ENCODE results near the gene HSD3B2.

HSD3B2 gene

DNA sequence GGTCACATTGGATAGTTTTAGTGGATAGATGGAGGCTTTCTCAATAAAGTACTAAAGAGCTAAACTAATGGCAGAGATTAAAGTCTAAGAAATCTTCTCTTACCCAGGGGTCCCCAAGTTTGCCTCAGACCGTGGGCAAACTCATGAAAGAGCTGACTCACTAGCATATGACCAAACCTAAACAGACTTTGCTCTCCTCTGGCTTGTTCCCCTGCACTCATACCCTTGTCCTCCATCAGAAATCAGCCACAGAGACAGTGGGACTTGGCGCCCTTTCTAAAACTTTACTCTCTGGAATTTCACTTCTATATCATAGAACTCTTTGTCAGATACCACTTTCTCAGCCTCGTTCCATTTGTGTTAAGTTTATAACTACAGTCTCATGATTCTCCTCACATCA is 17.0 kb upstream of the HSD3B2 start:
- DNase-seq: no peak

DNA sequence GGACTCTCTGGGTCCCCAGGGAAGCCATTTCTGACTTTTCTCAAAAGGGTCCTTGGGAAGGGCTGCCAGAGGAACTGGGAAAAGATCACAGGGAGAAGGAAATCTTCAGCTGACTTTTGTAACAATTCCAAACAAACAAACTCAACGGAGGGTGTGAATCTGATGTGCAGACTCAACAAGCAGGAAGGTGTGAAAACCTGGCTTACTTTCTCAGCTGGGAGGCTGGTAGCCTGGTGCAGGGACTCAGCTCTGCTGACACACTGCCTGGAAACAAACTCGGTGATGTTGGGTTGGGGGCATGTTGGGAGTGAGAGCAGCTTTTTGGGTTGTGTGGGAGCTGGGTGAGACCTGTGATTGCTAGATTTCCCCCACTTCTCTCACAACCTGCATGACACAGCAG is 10.2 kb upstream of the HSD3B2 start:
- DNase-seq: no peak

DNA sequence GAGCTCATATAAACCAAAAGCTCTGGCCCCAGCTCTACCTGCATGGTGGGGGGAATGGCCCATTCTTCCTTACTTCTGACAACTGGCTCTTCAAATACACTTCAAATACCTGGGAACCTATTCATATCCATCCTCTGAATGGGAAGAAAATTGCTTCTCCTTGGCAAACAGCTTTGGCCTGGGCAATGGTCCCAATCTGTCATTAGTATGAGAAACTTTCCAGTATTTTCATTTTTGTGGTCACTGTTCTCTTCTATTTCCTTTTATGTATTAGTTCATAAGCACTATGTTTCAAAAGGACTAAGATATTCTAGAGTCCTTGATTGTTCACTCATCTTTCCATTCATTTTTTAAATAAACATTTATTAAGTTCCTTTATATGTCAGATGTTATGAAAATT is 5.2 kb upstream of the HSD3B2 start:
- DNase-seq: peak; percentile 48

DNA sequence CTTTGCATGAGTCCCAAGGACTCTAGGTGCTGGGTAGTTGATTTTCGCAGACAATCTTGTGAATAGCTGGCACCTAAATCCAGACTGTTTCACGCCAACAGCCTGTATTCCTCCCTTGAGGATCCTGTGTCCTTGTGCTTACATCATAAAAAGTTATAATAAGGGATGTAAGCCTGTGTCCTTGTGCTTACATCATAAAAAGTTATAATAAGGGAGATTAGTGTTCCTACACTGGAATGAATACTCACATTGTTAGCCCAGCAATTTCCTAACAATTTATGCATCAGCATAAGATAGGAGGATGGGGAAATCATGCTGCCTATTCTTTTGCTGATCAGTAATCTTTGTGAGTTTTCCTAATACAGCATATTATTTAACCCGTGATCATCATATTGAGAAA is 4.0 kb upstream of the HSD3B2 start:
- DNase-seq: no peak

DNA sequence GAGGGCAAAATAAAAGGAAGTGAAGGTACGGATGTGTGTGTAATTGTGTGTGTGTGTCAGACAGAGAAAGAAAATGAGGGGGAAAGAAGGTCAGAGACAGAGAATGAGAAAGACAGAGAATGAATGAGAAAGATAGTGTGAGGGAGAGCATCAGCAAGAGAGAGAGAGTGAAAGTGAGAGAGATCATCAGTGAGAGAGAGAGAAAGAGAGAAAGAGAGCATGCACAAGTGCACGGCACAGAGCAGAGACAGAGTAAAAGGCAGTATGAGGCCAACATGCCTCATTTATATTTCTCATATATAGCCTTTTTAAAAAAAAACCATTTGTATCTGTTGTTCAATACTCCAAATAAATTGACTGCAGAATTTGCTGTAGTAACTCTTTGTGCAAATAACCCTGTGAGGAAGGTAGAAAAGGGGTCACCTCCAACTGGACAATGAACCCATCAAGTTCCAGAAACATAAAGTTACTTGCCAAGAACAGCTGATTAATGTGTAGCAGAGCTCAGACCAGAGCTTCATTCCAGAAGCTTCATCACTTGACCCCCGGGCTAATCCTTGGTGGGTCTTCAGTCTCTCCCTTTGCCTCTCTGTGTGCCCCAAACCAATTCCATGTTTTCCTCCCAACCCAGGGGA is 1.2 kb downstream of the HSD3B2 start:
- no peak for DNase-seq

DNA sequence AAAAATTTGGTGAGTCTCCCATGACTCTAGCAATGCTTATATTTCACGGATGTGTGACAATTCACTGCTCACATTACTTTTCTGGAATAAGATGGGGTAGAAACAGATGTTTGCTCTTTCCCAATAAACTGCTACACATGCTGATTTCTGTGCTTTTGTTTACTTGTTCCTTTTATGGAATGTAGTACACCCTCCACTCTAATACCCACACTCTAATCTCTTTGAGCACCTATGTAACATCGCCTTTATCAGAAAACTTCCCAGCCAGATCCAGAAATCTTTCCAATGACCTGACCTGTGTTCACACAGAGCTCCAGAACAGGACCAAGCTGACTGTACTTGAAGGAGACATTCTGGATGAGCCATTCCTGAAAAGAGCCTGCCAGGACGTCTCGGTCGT is 4.2 kb downstream of the HSD3B2 start:
- no peak for DNase-seq

DNA sequence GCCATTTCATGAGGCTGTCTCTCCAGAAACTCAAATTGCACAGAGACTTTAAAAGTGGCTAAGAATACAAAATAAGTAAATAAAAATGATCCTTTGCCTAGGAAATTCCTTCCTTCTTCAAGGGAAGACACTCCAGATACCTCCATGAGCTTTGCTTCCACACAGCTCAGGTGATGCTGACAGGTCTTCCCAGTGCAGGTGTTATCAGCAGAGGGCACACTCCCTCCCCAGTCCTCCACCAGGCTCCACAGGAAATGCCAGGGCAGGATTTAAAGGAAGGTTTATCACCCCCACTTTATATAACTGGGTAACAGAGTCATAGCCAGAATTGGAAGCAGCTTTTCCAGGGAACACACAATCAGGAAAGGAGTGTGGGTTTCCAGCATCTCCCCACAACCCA is 5.7 kb downstream of the HSD3B2 start:
- no peak for DNase-seq

DNA sequence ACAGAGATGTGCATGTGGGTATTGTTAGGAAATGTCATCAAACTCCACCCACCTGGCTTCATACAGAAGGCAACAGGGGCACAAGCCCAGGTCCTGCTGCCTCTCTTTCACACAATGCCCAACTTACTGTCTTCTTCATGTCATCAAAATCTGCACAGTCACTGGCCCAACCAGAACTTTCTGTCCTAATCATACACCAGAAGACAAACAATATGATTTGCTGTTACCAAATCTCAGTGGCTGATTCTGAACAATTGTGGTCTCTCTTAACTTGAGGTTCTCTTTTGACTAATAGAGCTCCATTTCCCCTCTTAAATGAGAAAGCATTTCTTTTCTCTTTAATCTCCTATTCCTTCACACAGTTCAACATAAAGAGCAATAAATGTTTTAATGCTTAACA is 7.7 kb downstream of the HSD3B2 start:
- DNase-seq: no peak

DNA sequence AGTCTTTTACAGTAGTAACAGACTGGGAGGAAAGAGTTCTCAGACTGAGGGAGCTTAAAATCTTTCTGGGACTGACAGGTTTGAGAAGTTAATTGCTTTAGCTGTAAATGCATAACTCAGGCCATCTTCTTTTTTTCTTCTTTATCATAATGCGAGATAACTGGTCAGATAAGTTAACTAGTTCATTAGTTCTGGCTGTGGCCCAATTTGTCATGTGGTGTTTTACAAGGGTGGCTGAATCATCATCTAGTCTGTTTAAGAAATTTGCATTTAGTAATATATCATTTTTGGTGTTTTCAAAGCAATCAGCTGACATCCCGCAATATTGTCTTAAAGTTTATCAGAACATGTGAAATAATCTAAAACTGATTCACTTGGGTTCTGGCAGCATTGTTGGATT is 14.0 kb downstream of the HSD3B2 start:
- DNase-seq: no peak

DNA sequence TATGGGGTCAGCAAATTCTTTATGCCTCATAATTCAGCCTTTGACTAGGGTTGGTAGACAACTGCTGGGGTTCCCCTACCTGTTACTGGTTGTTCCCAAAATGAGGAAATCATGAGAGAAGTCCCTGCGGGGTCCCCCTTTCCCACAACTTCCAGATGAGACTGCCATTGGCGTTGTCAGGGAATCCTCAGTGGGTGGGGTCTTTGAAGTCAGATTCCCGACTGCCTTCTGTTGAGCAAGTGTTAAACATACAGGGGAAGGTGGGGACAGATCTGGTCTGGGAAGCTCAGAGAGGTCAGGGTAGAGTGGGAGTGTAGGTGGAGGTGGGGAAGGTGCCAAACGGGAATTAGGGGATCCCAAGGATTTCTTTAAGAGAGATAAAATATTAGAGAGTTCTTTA is 14.7 kb downstream of the HSD3B2 start:
- DNase-seq: no peak

DNA sequence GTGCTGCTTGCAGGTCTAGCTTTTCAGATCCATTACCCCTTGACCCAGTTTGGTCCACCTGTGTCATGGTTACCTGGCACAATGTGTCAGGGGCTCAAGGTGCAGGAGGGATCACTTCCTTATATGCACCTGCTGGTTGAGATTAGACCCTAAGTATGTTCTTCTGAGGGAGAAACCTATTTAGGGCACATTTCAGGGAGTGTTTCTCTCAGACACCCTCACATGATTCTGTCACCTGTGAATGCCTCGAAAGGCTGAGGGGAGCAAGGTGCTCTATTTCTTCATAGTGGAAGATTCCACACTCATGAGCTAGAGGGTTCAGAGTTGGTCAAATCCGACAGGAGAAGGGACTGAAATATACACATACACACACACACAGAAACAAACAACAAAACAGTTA is 15.5 kb downstream of the HSD3B2 start:
- no peak for DNase-seq

DNA sequence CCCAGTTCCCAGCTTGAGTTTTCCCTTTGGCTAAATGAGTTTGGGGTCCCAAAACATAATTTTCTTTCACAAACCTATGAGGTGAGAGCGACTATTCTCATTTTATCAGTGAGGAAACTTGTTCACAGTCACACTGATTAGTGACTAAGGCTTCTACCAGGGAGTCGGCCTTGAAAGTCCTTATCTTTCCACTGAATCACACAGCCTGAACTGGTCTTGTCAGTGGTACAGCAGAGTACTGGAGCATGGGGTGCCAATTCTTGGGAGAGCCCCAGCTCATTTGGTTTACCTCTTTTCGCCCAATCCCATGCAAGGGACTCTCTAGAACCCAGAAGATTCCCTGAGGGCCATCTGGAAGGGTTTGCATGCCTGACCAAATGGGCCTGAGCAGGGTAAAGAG is 16.9 kb downstream of the HSD3B2 start:
- DNase-seq: no peak

DNA sequence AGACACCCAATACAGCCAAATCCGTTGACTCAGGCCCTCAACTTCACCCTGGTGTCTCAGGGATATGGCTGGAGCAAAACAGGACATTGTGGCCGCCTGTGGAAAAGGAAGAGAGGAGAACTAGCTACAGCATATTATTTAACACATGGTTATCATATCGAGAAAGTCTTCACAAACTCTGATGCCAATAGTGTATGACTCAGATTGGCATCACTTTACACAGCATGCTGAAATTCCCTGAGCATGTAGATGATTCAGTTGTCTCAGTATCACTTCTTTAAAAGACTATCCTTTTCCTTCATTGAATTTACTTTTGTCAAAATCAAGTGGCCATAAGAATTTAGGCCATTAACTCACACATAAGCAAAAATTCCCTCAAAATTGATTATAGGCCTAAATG is 20.1 kb downstream of the HSD3B2 start:
- DNase-seq: no peak

DNA sequence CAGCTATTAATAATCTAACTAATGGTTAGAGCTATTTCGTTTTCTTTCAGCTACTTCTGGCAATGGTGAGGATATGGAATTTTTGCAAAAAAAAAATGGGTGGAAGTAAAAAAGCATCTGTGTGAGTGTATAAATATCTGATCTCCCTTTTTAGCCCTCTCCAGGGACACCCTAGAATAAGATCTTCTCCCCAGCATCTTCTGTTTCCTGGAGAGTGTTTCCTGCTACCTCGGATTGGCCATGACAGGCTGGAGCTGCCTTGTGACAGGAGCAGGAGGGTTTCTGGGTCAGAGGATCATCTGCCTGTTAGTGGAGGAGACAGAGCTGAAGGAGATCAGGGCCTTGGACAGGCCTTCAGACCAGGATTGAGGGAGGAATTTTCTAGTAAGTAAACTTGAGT is 23.8 kb downstream of the HSD3B2 start:
- DNase-seq: no peak

DNA sequence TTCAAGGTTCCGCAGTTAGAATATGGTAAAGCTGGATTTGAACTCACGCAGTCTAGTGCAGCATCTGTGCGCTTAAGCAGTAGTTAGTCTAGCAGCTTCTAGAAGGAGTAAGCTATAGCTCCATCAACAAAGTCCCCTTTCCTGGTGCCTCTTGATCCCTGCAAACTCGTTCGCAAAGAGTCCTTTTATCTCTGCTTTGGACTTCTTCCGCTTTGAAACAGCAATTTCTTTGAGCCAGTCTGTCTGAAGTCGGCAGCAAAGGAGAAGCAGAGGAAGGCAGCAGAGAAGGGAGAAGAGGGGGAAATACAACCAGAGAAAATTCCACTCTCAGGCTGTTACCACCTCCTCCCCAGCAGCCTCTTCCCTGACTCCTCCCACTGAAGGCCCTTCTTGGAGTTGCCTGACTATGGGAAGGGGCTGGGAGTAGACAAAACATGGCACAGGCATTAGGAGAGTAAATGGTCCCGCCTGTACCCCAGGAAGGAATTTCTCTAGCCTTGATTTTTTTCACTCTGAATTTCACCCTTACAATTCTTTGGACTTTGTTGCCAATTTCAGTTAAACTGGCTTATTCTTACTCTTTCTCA is 25.9 kb downstream of the HSD3B2 start:
- DNase-seq: no peak

DNA sequence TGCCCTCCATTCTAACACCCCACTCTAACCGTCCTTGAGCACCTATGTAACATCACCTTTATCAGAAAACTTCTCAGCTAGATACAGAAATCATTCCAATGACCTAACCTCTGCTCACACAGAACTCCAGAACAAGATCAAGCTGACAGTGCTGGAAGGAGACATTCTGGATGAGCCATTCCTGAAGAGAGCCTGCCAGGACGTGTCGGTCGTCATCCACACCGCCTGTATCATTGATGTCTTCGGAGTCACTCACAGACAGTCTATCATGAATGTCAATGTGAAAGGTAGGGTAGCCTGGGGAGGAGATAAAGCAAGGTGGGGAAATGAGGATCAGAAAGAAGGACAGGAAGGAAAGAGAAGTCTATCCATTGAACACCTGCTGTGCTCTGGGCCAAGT is 27.8 kb downstream of the HSD3B2 start:
- DNase-seq: no peak

DNA sequence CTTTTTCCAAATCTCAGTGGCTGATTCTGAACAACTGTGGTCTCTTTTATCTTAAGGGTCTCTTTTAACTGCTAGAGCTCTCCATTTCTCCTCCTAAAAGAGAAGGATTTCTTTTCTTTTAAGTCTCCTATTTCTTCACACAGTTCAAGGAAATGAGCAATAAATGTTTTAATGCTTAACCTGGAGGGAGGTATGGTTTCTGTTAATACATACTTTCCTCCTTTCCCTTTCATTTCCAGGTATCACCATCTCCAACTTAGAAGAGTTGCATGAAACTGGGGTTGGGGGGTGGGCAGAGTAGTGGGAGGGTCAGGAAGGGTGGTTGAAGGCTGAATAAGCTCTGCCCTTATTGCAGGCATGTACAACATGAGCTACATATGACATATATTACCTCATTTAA is 31.4 kb downstream of the HSD3B2 start:
- DNase-seq: no peak

DNA sequence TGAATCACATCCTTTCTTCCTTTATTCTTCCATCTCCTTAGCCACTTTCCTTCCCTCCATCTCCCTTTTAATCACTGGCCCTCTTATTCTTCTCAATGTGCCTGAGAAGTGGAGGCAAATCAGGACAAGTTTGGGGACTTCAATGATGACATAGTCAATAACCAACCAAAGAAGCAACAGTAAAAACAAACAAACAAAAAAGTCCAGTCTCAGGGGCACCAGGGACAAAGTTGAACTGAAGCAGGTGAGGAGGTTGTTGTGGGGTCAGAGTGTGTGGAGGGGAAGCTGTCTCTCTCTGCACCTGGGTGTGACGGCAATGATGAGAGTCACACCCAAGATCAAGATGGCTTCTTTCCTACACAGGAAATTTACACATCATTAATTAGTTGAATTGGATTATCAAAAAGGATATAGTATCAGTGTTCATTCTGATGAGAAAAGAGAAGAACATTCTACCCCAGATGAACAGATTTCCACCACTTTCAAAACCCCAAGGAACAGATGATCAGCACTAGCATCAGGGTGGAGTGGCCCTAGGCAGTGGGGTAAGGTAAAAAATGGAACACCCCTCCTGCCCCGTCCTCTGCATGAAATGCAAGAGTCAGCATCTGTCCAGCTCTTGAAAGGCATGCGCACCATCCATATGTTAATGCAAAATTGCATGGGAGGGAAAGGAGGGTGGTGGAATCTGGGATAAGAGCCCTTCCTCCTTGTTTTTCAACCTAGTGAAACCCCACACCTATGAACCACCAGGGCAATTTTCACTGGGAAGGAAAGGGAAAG is 32.6 kb downstream of the HSD3B2 start:
- no peak for DNase-seq

DNA sequence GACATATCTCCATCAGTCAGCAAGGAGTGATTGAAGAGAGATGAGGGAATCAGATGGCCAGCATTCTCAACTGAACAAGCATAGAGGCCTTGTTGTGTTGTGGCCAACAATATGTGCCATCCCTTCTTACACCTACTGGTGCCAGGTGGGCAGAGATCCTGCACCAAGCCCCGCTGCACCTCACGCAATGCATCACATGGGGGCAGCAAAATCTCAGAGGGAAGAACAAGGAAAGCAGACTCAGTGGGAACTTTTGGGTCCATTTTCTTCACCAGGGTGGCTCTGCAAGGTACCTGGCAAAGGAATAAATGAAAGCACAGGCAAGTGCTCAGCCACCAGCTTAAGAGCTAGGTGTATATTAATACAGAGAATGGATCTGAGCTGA is 33.2 kb downstream of the HSD3B2 start:
- no peak for DNase-seq

DNA sequence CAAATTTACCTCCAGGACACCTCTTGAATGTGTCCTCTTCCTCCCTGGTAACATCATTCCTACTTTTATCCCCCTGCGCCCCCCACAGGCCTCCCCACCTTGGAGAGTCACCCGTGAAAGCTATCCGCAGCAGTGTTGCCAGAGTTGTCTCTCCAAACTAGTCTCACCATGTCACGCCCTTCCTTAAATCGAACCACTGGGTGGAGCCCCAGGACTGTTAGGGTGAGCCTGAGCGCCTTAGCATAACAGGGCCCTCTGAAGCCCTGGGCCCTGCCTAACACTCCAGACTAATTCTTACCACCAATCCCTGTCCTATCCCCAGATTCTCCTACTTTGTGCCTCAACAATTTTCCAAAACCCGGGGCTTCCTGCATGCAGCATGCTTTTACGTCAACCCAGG is 35.0 kb downstream of the HSD3B2 start:
- DNase-seq: no peak

DNA sequence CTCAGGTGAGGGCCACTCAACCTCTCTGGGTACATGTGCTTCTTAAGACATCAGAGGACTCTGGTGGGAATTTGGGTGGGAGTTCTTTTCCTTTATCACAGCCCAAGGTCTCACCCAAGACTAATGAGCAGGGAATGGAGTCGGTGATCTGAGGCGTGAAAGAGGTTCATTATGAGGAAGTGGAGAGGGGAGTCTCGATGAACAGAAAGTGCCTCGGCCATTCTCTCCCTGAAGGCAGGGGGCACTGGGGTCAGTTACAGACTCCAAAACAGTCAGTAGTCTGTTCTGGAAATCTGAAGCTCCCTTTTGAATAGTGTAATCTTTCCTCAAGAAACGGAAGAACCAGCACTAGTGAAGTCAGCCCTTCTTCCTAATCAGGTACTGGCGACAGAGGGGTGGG is 36.2 kb downstream of the HSD3B2 start:
- DNase-seq: no peak

DNA sequence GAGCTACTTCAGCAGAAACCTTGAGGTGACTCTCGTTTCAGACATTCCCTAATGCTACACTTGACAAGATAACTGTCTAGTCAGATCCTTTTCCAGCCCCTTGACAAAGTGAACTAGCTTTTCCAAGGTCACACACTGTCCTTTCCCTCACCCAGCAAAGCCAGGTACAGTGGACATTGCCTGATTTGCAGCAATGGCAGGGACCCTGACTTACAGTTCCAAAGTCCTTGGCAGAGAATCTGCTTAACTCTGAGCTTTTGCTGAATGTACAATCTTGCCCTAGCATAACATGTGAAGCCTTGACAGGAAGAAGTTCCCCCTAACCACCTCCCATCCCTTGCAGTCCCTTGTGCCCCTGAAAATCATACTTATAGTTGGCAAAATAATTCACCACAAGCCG is 37.1 kb downstream of the HSD3B2 start:
- DNase-seq: no peak

DNA sequence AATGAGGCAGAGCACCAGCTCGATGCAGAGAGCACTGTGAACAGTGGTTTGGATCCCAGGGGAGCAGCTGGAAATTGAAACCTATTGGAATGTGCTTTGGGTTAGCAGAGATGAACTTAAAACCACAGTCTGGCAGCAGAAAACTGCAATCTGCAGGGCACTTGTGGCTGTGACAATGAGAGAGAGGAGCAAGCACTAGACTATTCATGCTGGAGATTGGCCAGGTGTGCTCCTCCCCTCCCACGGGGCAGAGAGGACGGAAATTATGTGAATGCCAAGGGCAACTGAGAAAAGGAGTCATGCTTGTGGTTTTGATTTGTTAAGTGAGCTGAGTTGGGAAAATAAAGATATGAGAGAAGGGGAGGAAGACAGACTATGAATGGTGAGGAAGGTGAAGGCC is 38.1 kb downstream of the HSD3B2 start:
- peak; percentile 74 for DNase-seq

DNA sequence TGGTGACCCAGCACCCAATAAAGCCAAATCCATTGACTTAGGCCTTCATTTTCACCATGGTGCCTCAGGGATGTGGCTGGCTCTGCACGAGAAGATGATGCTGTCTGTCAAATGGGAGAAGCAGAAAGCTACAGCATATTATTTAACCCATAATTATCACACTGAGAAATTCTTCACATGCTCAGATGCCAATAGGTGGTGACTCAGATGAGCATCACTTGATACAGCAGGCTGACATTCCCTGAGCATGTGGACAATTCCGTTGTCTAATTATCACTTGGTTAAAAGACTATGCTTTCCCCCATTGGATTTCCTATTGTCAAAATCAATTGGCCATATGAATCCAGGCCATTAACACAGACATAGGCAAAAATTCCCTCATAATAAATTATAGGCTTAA is 48.0 kb downstream of the HSD3B2 start:
- no peak for DNase-seq

DNA sequence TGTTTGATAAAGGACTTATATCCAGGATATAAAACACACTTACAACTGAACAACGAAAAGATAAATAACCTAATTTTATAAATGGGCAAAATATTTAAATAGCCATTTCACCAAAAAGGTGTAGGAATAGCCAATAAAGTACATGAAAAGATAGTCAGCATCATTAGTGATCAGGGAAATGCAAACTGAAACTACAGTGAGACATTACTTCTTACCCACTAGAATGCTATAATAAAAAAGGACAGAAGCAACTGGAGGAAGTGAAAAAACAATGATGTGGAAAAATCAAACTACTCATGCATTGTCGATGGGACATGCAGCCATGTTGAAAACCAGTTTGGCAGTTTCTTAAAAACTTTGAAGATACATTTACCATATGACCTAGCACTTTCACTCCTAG is 48.6 kb downstream of the HSD3B2 start:
- no peak for DNase-seq

All from femur (tissue), 1 donor.